SK-N-SH treated with all-trans-retinoic acid at 6 μM for 48 hours (cell line): ENCODE results near the gene FAM13B.

Experiments used
- ARNTL ChIP-seq: fragments of 450-650 bp; formaldehyde crosslinking; IDR thresholded peaks from 2 replicates; pipeline ENCODE4 v1.5.0; 2020; ENCODE audit warnings: low read depth, mild to moderate bottlenecking, moderate library complexity, borderline replicate concordance
- BACH2 ChIP-seq: fragments of 250-450 bp; sonication (Bioruptor Pico); IDR thresholded peaks from 2 replicates; pipeline ENCODE4 v1.9.0; 2021; ENCODE audit warnings: mild to moderate bottlenecking, borderline replicate concordance
- CREB5 ChIP-seq: fragments of 250-450 bp; sonication (Bioruptor Pico); IDR thresholded peaks from 2 replicates; pipeline ENCODE4 v1.5.1; 2020; ENCODE audit warnings: low read depth, mild to moderate bottlenecking, moderate library complexity
- CSDC2 ChIP-seq: fragments of 250-450 bp; sonication (Bioruptor Pico); IDR thresholded peaks from 2 replicates; pipeline ENCODE4 v1.5.0; 2020; ENCODE audit warnings: mild to moderate bottlenecking, moderate library complexity
- PATZ1 ChIP-seq: fragments of 250-450 bp; sonication (Bioruptor Pico); IDR thresholded peaks from 2 replicates; pipeline ENCODE4 v1.8.0; 2020; ENCODE audit warnings: mild to moderate bottlenecking, moderate library complexity, borderline replicate concordance
- PPARA ChIP-seq: fragments of 250-450 bp; sonication (Bioruptor Pico); IDR thresholded peaks from 2 replicates; pipeline ENCODE4 v1.5.0; 2020; ENCODE audit warnings: mild to moderate bottlenecking, borderline replicate concordance
- SNAI2 ChIP-seq: fragments of 250-450 bp; sonication (Bioruptor Pico); IDR thresholded peaks from 2 replicates; pipeline ENCODE4 v1.5.0; 2020; ENCODE audit warnings: mild to moderate bottlenecking, moderate library complexity
- TOX ChIP-seq: fragments of 250-450 bp; sonication (Bioruptor Pico); IDR thresholded peaks from 2 replicates; pipeline ENCODE4 v1.8.0; 2021; ENCODE audit warnings: mild to moderate bottlenecking, moderate library complexity, borderline replicate concordance
- TSHZ2 ChIP-seq: fragments of 250-450 bp; sonication (Bioruptor Pico); IDR thresholded peaks from 2 replicates; pipeline ENCODE4 v1.5.0; 2020; ENCODE audit warnings: mild to moderate bottlenecking, moderate library complexity
- ZFP3 ChIP-seq: fragments of 250-450 bp; sonication (Bioruptor Pico); IDR thresholded peaks from 2 replicates; pipeline ENCODE4 v1.5.0; 2020; ENCODE audit warnings: mild to moderate bottlenecking, moderate library complexity
- ZFP30 ChIP-seq: fragments of 450-650 bp; formaldehyde crosslinking; IDR thresholded peaks from 2 replicates; pipeline ENCODE4 v1.5.0; 2022; ENCODE audit warnings: mild to moderate bottlenecking, moderate library complexity
- ZNF565 ChIP-seq: fragments of 450-650 bp; formaldehyde crosslinking; conservative IDR thresholded peaks from 2 replicates; pipeline ENCODE4 v1.5.0; 2020; ENCODE audit warnings: low read depth, mild to moderate bottlenecking, moderate library complexity
- ZNF70 ChIP-seq: fragments of 450-650 bp; formaldehyde crosslinking; IDR thresholded peaks from 2 replicates; pipeline ENCODE4 v1.5.0; 2020; ENCODE audit warnings: mild to moderate bottlenecking, moderate library complexity
- ZNF8 ChIP-seq: fragments of 450-650 bp; formaldehyde crosslinking; IDR thresholded peaks from 2 replicates; pipeline ENCODE4 v1.5.0; 2020; ENCODE audit warnings: mild to moderate bottlenecking, moderate library complexity

GRCh38 chr5:138021771-138022170, 11.1 kb downstream of the FAM13B start:
- no peak for TF ChIP-seq CREB5
- no peak for TF ChIP-seq SNAI2 (CRISPR knock-in tag)
- TF ChIP-seq BACH2 (CRISPR knock-in tag), result no peak
- no peak for TF ChIP-seq ZNF565 (CRISPR knock-in tag)
- no peak for TF ChIP-seq ZFP3 (CRISPR knock-in tag)
- no peak for TF ChIP-seq ZFP30 (CRISPR knock-in tag)
- no peak for TF ChIP-seq ZNF8 (CRISPR knock-in tag)
- no peak for TF ChIP-seq PPARA (CRISPR knock-in tag)
- TF ChIP-seq TSHZ2 (CRISPR knock-in tag), result no peak
- no peak for TF ChIP-seq ARNTL (CRISPR knock-in tag)
- no peak for TF ChIP-seq PATZ1 (CRISPR knock-in tag)
- no peak for TF ChIP-seq ZNF70 (CRISPR knock-in tag)
- TF ChIP-seq TOX, result no peak
- no peak for TF ChIP-seq CSDC2 (CRISPR knock-in tag)
